ENCODE data around the gene TM9SF4.

The TM9SF4 gene

DNA sequence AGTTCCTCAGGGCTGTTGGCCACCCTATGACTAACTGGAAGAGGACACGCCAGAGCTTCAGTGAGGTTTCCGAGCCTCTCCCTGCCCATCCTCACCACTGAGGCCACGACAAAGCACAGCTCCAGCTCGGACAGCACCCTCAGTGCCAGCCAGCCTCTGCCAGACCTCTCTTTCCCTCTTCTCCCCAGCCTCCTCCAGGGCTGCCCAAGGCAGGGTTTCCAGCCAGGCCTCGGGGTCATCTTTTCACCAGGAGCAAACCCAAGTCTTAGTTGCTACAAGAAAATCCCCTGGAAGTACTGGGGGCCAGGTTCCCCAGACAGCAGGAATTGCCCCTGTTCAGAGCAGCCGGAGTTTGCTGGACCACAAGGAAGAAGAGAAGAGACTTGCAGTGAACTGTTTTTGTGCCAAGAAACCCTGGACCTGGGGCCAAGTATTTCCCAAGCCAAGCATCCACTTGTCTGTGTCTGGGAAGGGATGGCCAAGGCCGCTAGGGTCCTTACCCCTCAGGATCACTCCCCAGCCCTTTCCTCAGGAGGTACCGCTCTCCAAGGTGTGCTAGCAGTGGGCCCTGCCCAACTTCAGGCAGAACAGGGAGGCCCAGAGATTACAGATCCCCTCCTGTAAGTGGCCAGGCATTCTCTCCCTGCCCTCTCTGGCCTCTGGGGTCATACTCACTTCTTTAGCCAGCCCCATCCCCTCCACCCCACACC lies 56.5 kb downstream of the TM9SF4 start:
- no peak for TF ChIP-seq SIN3A (IDR thresholded peaks at IDR 0.05; ENCODE audit: borderline replicate concordance, insufficient read depth, low read length)
- TF ChIP-seq, protein P1, sequence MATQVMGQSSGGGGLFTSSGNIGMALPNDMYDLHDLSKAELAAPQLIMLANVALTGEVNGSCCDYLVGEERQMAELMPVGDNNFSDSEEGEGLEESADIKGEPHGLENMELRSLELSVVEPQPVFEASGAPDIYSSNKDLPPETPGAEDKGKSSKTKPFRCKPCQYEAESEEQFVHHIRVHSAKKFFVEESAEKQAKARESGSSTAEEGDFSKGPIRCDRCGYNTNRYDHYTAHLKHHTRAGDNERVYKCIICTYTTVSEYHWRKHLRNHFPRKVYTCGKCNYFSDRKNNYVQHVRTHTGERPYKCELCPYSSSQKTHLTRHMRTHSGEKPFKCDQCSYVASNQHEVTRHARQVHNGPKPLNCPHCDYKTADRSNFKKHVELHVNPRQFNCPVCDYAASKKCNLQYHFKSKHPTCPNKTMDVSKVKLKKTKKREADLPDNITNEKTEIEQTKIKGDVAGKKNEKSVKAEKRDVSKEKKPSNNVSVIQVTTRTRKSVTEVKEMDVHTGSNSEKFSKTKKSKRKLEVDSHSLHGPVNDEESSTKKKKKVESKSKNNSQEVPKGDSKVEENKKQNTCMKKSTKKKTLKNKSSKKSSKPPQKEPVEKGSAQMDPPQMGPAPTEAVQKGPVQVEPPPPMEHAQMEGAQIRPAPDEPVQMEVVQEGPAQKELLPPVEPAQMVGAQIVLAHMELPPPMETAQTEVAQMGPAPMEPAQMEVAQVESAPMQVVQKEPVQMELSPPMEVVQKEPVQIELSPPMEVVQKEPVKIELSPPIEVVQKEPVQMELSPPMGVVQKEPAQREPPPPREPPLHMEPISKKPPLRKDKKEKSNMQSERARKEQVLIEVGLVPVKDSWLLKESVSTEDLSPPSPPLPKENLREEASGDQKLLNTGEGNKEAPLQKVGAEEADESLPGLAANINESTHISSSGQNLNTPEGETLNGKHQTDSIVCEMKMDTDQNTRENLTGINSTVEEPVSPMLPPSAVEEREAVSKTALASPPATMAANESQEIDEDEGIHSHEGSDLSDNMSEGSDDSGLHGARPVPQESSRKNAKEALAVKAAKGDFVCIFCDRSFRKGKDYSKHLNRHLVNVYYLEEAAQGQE (IDR thresholded peaks at IDR 0.05; ENCODE audit: insufficient read depth in 1 of 2, low read depth in 2 of 2, low read length in 2 of 2), result no peak
- TF ChIP-seq POLR2AphosphoS5 (IDR thresholded peaks at IDR 0.05; ENCODE audit: low read depth, low read length), result no peak

DNA sequence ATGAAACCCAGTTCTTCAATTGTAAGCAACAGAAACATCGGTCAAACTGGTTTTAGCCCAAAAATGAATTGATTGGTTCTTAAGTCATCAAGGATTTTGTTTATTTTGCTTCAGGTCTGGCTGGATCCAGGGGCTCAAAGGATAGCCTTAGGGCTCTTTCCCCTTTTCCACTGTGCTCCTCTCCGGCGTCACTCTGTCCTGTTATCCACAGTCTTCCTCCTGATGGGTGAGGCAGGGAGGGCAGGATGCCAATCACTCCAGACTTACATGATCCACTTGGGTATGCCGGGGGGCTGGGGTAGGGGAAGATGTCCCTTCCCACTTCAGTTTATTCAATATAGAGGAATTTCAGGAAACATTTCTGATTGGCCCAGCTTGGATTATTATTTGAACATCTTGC lies 58.0 kb downstream of the TM9SF4 start:
- TF ChIP-seq FOXP2 (optimal IDR thresholded peaks at IDR 0.05; ENCODE audit: borderline replicate concordance, extremely low read depth, extremely low read length, insufficient read depth) (no peak), POLR2AphosphoS5 (IDR thresholded peaks at IDR 0.05; ENCODE audit: low read depth, low read length) (no peak), TAF1 (IDR thresholded peaks at IDR 0.05; ENCODE audit: borderline replicate concordance, insufficient read depth, low read length) (no peak), SIN3A (IDR thresholded peaks at IDR 0.05; ENCODE audit: borderline replicate concordance, insufficient read depth, low read length) (no peak)
- TF ChIP-seq, protein P1 (IDR thresholded peaks at IDR 0.05; ENCODE audit: insufficient read depth in 1 of 2, low read depth in 2 of 2, low read length in 2 of 2), result no peak

DNA sequence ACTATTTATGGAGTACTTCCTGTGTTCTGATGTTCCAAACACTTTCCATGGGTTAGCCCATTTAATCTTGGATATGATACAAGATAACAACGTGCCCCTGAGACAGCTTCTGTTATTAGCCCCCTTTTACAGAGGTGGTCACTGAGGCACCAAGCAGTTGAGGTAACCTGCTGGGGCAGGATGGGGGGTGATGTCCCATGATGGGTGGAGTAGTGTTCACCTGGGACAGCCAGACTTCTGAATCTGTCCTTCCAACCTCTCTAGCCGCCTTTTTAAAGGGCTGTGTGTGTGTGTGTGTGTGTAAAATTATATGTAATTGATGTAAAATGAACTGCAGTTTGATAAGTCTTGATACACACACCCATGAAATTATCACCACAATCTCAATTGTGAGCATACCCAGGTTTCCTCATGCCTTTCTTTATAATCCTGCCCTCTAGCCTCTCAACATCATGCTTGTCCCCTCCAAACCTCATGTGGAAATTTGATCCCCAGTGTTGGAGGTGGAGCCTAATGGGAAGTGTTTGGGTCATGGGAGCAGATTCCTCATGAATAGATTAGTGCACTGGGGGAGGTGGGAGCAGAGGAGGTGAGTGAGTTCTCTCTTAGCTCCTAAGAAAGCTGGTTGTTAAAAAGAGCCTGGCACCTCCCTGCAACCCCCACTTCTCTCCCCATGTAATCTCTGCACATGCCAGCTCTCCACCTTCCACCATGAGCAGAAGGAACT lies 58.8 kb downstream of the TM9SF4 start:
- TF ChIP-seq FOXP2 (optimal IDR thresholded peaks at IDR 0.05; ENCODE audit: borderline replicate concordance, extremely low read depth, extremely low read length, insufficient read depth) (no peak), SIN3A (IDR thresholded peaks at IDR 0.05; ENCODE audit: borderline replicate concordance, insufficient read depth, low read length) (no peak), TAF1 (IDR thresholded peaks at IDR 0.05; ENCODE audit: borderline replicate concordance, insufficient read depth, low read length) (no peak), POLR2AphosphoS5 (IDR thresholded peaks at IDR 0.05; ENCODE audit: low read depth, low read length) (no peak)
- TF ChIP-seq, protein P1 (IDR thresholded peaks at IDR 0.05; ENCODE audit: insufficient read depth in 1 of 2, low read depth in 2 of 2, low read length in 2 of 2), result no peak

DNA sequence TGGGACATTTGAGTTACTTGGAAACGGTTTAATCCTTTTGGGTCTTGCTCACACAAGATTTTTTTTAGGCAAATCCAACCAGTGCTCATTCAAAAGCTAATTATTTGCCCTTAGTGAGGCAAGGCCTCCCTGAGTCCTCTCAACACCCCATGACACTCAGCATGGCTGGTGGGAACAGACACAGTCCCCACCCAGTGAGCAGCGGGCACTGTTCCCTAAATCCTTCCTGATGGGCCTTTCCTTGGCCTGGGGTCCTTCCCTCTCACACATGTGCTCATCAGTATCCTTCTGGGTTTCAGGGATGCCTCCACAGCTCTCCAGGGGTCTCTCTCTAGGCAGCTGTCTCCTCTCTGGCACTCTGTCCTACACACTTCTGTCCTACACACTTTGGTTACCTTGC lies 70.0 kb downstream of the TM9SF4 start:
- TF ChIP-seq POLR2AphosphoS5 (IDR thresholded peaks at IDR 0.05; ENCODE audit: low read depth, low read length) (no peak), TAF1 (IDR thresholded peaks at IDR 0.05; ENCODE audit: borderline replicate concordance, insufficient read depth, low read length) (no peak), SIN3A (IDR thresholded peaks at IDR 0.05; ENCODE audit: borderline replicate concordance, insufficient read depth, low read length) (no peak), FOXP2 (optimal IDR thresholded peaks at IDR 0.05; ENCODE audit: borderline replicate concordance, extremely low read depth, extremely low read length, insufficient read depth) (no peak)
- TF ChIP-seq, protein P1 (IDR thresholded peaks at IDR 0.05; ENCODE audit: insufficient read depth in 1 of 2, low read depth in 2 of 2, low read length in 2 of 2), result no peak

Data from PFSK-1 (cell line).